ENCODE results near the gene C4orf50. TPM values are rescaled to one million over a fixed set of nuclear protein-coding genes. Genes with fewer than 3 reads are reported as not detected.

The C4orf50 gene
- total RNA-seq (2014; rRNA removed), result not detected in 2 replicates
- polyA plus RNA-seq (2012), result not detected

- no peak for DNase-seq (ENCODE audit: low read depth)
Measured at GRCh38 chr4:6018331-6018730, at the start of gene C4orf50. Gene C4orf50 (minus strand): TSS chr4:6018431.

GRCh38 chr4:6065934-6066590 is 47.8 kb upstream of the C4orf50 start:
- DNase-seq (ENCODE audit: low read depth), result no peak

- DNase-seq (ENCODE audit: low read depth), result no peak
Measured at GRCh38 chr4:6065166-6065565, 46.9 kb upstream of the C4orf50 start.

- DNase-seq (ENCODE audit: low read depth), result no peak
Measured at GRCh38 chr4:6064383-6064782, 46.2 kb upstream of the C4orf50 start.

- DNase-seq (ENCODE audit: low read depth), result no peak
Measured at GRCh38 chr4:6063684-6064083, 45.5 kb upstream of the C4orf50 start.

- no peak for DNase-seq (ENCODE audit: low read depth)
Measured at GRCh38 chr4:6062133-6062532, 43.9 kb upstream of the C4orf50 start.

GRCh38 chr4:6059375-6059805 is 41.2 kb upstream of the C4orf50 start:
- no peak for DNase-seq (ENCODE audit: low read depth)

- no peak for DNase-seq (ENCODE audit: low read depth)
Measured at GRCh38 chr4:6058531-6059374, 40.5 kb upstream of the C4orf50 start.

GRCh38 chr4:6056976-6057766 is 38.9 kb upstream of the C4orf50 start:
- DNase-seq (ENCODE audit: low read depth), result no peak

- no peak for DNase-seq (ENCODE audit: low read depth)
Measured at GRCh38 chr4:6055436-6055835, 37.2 kb upstream of the C4orf50 start.

GRCh38 chr4:6055030-6055429 is 36.8 kb upstream of the C4orf50 start:
- no peak for DNase-seq (ENCODE audit: low read depth)

- no peak for DNase-seq (ENCODE audit: low read depth)
Measured at GRCh38 chr4:6054162-6054922, 36.1 kb upstream of the C4orf50 start.

- no peak for DNase-seq (ENCODE audit: low read depth)
Measured at GRCh38 chr4:6052679-6053078, 34.4 kb upstream of the C4orf50 start.

GRCh38 chr4:6050551-6050950 is 32.3 kb upstream of the C4orf50 start:
- peak; percentile 5 for DNase-seq (ENCODE audit: low read depth)

- no peak for DNase-seq (ENCODE audit: low read depth)
Measured at GRCh38 chr4:6049985-6050384, 31.8 kb upstream of the C4orf50 start.

GRCh38 chr4:6049278-6049677 is 31.0 kb upstream of the C4orf50 start:
- DNase-seq (ENCODE audit: low read depth), result no peak

- no peak for DNase-seq (ENCODE audit: low read depth)
Measured at GRCh38 chr4:6048537-6048936, 30.3 kb upstream of the C4orf50 start.

- DNase-seq (ENCODE audit: low read depth), result no peak
Measured at GRCh38 chr4:6047130-6047673, 29.0 kb upstream of the C4orf50 start.

GRCh38 chr4:6046526-6047129 is 28.4 kb upstream of the C4orf50 start:
- no peak for DNase-seq (ENCODE audit: low read depth)

GRCh38 chr4:6044805-6045204 is 26.6 kb upstream of the C4orf50 start:
- DNase-seq (ENCODE audit: low read depth), result no peak

- no peak for DNase-seq (ENCODE audit: low read depth)
Measured at GRCh38 chr4:6044276-6044675, 26.0 kb upstream of the C4orf50 start.
